HepG2 (cell line): ENCODE results near the gene PTGES. TPM values are rescaled to one million over a fixed set of nuclear protein-coding genes. Genes with fewer than 3 reads are reported as not detected.

ENCODE experiments used
- ATAC-seq: fragments of 200-7000 bp; cut with Tn5 transposase; 3 replicates; pipeline ENCODE4 v1.9.1; 2020; ENCODE audit warnings: mild to moderate bottlenecking, moderate library complexity
- BruUV-seq: library from RNA; stranded (reverse); fragments of 400-500 nt; replicated peaks from 2 replicates; lab custom pipeline; 2021; lab: Mats Ljungman, UMichigan
- CTCF ChIA-PET: fragments of 300-600 bp; formaldehyde crosslinking; extraction: SDS; loops from one replicate; lab custom pipeline; 2021; ENCODE audit warnings: low total read pairs, inconsistent platforms, low intra/inter-chr PET ratio; lab: Yijun Ruan, JAX
- POLR2A ChIA-PET: fragments of 350-600 bp; sonication (Branson Sonifier 250); formaldehyde crosslinking; loops from one replicate; lab custom pipeline; 2020; ENCODE audit warnings: antibody characterized with exemption, inconsistent platforms; lab: Yijun Ruan, JAX
- DNase-seq: peaks from one replicate; pipeline ENCODE4 v3.0.0-alpha.2; 2015; ENCODE audit warnings: low spot score
- FAIRE-seq: peaks from 3 replicates; lab custom pipeline; 2011; peaks lifted over from hg19 to GRCh38; lab: Jason Lieb, UNC
- H2AFZ ChIP-seq: one replicate; pipeline ENCODE4 v1.6.1; 2011; ENCODE audit warnings: low read length, inconsistent platforms
- H3K27ac ChIP-seq: fragments of 300-600 bp; 3 replicates; pipeline ENCODE4 v1.8.0; 2011; ENCODE audit warnings: mixed run types, mild to moderate bottlenecking, mixed read lengths, low read length, inconsistent platforms; ENCODE audit not compliant: insufficient read depth; ENCODE audit errors: extremely low read length
- H3K27me3 ChIP-seq, 2 experiments: fragments of 200-600 bp in 1 of 2; 2 replicates in 1 of 2; 3 replicates in 1 of 2; pipeline versions ENCODE4 v1.6.0 to v1.8.0; 2011; ENCODE audit warnings: low read length in 2 of 2, mild to moderate bottlenecking in 2 of 2, moderate library complexity in 2 of 2, inconsistent platforms in 1 of 2; ENCODE audit not compliant: insufficient read depth in 2 of 2, control insufficient read depth in 1 of 2
- H3K36me3 ChIP-seq, 2 experiments: fragments of 200-600 bp in 1 of 2; replicated peaks in 1 of 2; 2 replicates in 1 of 2; 3 replicates in 1 of 2; pipeline versions ENCODE4 v1.5.1 to v1.8.0; 2011; ENCODE audit warnings: low read length in 2 of 2, inconsistent platforms in 1 of 2; ENCODE audit not compliant: insufficient read depth in 2 of 2, control insufficient read depth in 1 of 2
- H3K4me1 ChIP-seq: 2 replicates; pipeline ENCODE4 v1.5.1; 2012; ENCODE audit warnings: low read length, inconsistent platforms; ENCODE audit not compliant: insufficient read depth
- H3K4me2 ChIP-seq: 2 replicates; pipeline ENCODE4 v1.6.0; 2011; ENCODE audit warnings: low read depth, low read length, inconsistent platforms
- H3K4me3 ChIP-seq, 3 experiments: fragments of 200-600 bp in 1 of 3; sonication (generic), shearing (Covaris generic) in 1 of 3; replicated peaks in 1 of 3; 2 replicates each; pipeline ENCODE4 v1.5.1; 2011 to 2016; ENCODE audit warnings: low read length in 3 of 3, inconsistent platforms in 2 of 3, low read depth in 2 of 3, mild to moderate bottlenecking in 2 of 3, control low read depth in 1 of 3, mixed read lengths in 1 of 3; ENCODE audit not compliant: insufficient read depth in 1 of 3
- H3K79me2 ChIP-seq: one replicate; pipeline ENCODE4 v1.6.1; 2011; ENCODE audit warnings: low read length, inconsistent platforms; ENCODE audit not compliant: insufficient read depth
- H3K9ac ChIP-seq: 2 replicates; pipeline ENCODE4 v1.6.0; 2011; ENCODE audit warnings: mild to moderate bottlenecking, low read depth, low read length, inconsistent platforms; ENCODE audit not compliant: insufficient read depth
- H3K9me3 ChIP-seq: 2 replicates; pipeline ENCODE4 v1.5.1; 2012; ENCODE audit warnings: mild to moderate bottlenecking, low read length
- H4K20me1 ChIP-seq: 2 replicates; pipeline ENCODE4 v1.6.0; 2011; ENCODE audit warnings: inconsistent platforms, mild to moderate bottlenecking, low read length, moderate library complexity; ENCODE audit not compliant: insufficient read depth
- GATAD2A ChIP-seq: IDR thresholded peaks from 2 replicates; pipeline ENCODE4 v1.6.1; 2016
- NR2F2 ChIP-seq: IDR thresholded peaks from 2 replicates; pipeline ENCODE4 v1.6.1; 2012; ENCODE audit warnings: low read depth, inconsistent platforms, borderline replicate concordance
- PAF1 ChIP-seq: IDR thresholded peaks from 2 replicates; pipeline ENCODE4 v1.6.1; 2016; ENCODE audit warnings: missing genetic modification reagents, missing compliant biosample characterization
- STAG1 ChIP-seq: sonication (generic); formaldehyde crosslinking; IDR thresholded peaks from 2 replicates; pipeline ENCODE4 v1.4.0; 2020; ENCODE audit warnings: missing genetic modification reagents
- TOPORS ChIP-seq: sonication (generic); formaldehyde crosslinking; IDR thresholded peaks from 2 replicates; pipeline ENCODE4 v1.8.0; 2023; ENCODE audit warnings: mild to moderate bottlenecking, missing genetic modification reagents
- ZNF121 ChIP-seq: sonication (generic); formaldehyde crosslinking; IDR thresholded peaks from 2 replicates; pipeline ENCODE4 v1.5.0; 2020; ENCODE audit warnings: mild to moderate bottlenecking, missing genetic modification reagents
- ZNF670 ChIP-seq: sonication (generic); formaldehyde crosslinking; IDR thresholded peaks from 2 replicates; pipeline ENCODE4 v1.8.0; 2022; ENCODE audit warnings: mild to moderate bottlenecking, missing genetic modification reagents, borderline replicate concordance
- ZSCAN21 ChIP-seq: sonication (generic); formaldehyde crosslinking; IDR thresholded peaks from 2 replicates; pipeline ENCODE4 v1.8.0; 2022; ENCODE audit warnings: mild to moderate bottlenecking, missing genetic modification reagents, moderate library complexity, borderline replicate concordance
- WGBS: methylation state at CpG from one replicate; pipeline ENCODE4 v1.1.6; 2017; ENCODE audit warnings: low lambda C conversion rate; 5-methylcytosine and 5-hydroxymethylcytosine counted together
- in situ Hi-C: cut with HindIII; loops from 2 replicates; pipeline ENCODE4 v1.10.0; 2017; ENCODE audit warnings: low pct_unique_long_range_greater_than_20kb; ENCODE audit not compliant: extremely low pct_ligation_motif_present
- intact Hi-C: fragments of 100-400 bp; cut with micrococcal nuclease; formaldehyde crosslinking; loops from one replicate; pipeline ENCODE4 v1.10.0; 2022; ENCODE audit not compliant: unreplicated experiment
- polyA plus RNA-seq, 8 experiments: library from polyadenylated mRNA; depleted of rRNA in 3 of 8; stranded (reverse) in 7 of 8; unstranded in 1 of 8; fragments of >200 nt; fragmentation: Illumina TruSeq in 4 of 8; extraction: Trizol in 4 of 8; gene quantifications; 2 replicates each; pipeline versions ENCODE4 v1.2.1 to v1.2.3, GENCODE V29; 2011 to 2016; ENCODE audit warnings: low read depth in 4 of 8, missing spikeins in 1 of 8, mixed read lengths in 1 of 8; ENCODE audit not compliant: insufficient read depth in 1 of 8
- total RNA-seq, 5 experiments: library from RNA; depleted of rRNA; stranded (reverse); fragments of >200 nt; fragmentation: Illumina TruSeq; extraction: Trizol; gene quantifications; 2 replicates each; pipeline ENCODE4 v1.2.3, GENCODE V29; 2016; ENCODE audit warnings: low read depth in 1 of 5
- TF ChIP-seq, protein P1 (sequence below): sonication (generic); IDR thresholded peaks from 2 replicates; pipeline ENCODE4 v1.6.1; 2016; ENCODE audit warnings: low read depth, borderline replicate concordance
- TF ChIP-seq, protein P2 (sequence below): sonication (generic); formaldehyde crosslinking; IDR thresholded peaks from 2 replicates; pipeline ENCODE4 v1.4.0; 2020; ENCODE audit warnings: missing genetic modification reagents
- TF ChIP-seq, protein P3 (sequence below), 2 experiments: sonication (generic) in 1 of 2; formaldehyde crosslinking in 1 of 2; IDR thresholded peaks; 2 replicates each; pipeline versions ENCODE4 v1.5.1 to v1.6.1; 2011 to 2020; ENCODE audit warnings: borderline replicate concordance in 1 of 2, low read depth in 1 of 2, low read length in 1 of 2, mild to moderate bottlenecking in 1 of 2, missing genetic modification reagents in 1 of 2, moderate library complexity in 1 of 2

Gene PTGES
- total and polyA plus RNA-seq, 2 of the 13 experiments (the other 11 are each of a cell fraction or from before 2014, with no cell fraction given): 0.07 TPM; not detected in 1

DNA sequence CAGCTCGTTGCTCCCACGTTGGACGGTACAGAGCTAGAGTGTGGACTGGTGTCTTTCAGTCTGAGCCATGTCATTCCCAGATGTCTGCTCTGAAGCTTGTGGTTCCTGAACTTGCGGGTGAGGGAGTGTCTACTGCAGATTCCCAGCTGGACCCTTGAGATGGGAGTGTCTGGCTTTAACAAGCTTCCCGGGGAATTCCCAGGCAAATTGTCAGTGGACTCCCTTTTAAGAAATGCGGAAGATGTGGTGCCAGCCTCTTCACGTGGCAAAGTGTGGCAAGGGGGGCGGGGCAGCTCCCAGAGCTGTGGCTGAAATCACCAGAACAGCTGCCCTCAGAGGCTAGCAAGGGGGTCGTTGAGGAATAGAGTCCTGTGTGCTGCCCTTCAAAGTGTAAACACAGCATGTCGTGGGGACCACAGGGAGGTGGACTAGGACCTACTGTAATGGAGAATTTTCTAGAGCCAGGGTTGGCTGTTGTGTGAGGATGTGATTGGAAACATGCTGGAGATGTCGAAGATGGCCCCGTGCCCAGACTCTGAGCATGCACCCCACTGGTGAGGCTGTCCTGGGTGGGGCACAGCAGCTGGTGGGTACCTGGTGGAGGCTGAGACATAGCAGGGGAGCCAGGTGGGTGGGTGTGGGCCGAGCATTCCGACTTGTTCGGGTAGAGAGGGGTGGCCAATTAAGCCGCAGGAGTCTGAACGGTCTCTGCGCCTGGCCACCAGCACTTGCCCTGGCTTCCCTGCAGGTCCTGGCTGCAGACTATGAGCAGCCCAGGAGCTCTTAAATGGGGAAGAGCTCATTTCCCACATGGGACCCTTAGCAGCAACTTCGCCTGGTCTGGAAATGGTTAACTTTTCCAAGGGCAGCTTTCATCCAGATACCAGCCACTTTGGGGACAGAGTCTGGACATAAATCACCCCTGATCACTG is 50.0 kb downstream of the PTGES start:
- no TSS peak for BruUV-seq
- no peak for TF ChIP-seq STAG1
- no peak for TF ChIP-seq TOPORS (CRISPR knock-in tag)
- TF ChIP-seq GATAD2A (CRISPR knock-in tag): no peak
- no peak for TF ChIP-seq PAF1 (CRISPR knock-in tag)
- no peak for TF ChIP-seq NR2F2
- TF ChIP-seq ZNF670: no peak
- TF ChIP-seq ZNF121 (CRISPR knock-in tag): no peak
- TF ChIP-seq, protein P1, sequence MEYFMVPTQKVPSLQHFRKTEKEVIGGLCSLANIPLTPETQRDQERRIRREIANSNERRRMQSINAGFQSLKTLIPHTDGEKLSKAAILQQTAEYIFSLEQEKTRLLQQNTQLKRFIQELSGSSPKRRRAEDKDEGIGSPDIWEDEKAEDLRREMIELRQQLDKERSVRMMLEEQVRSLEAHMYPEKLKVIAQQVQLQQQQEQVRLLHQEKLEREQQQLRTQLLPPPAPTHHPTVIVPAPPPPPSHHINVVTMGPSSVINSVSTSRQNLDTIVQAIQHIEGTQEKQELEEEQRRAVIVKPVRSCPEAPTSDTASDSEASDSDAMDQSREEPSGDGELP: no peak
- TF ChIP-seq, protein P2, sequence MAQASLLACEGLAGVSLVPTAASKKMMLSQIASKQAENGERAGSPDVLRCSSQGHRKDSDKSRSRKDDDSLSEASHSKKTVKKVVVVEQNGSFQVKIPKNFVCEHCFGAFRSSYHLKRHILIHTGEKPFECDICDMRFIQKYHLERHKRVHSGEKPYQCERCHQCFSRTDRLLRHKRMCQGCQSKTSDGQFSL (CRISPR knock-in tag): no peak
- no peak for TF ChIP-seq ZSCAN21 (CRISPR knock-in tag)
- TF ChIP-seq, protein P3, sequence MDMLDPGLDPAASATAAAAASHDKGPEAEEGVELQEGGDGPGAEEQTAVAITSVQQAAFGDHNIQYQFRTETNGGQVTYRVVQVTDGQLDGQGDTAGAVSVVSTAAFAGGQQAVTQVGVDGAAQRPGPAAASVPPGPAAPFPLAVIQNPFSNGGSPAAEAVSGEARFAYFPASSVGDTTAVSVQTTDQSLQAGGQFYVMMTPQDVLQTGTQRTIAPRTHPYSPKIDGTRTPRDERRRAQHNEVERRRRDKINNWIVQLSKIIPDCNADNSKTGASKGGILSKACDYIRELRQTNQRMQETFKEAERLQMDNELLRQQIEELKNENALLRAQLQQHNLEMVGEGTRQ (IDR thresholded peaks at IDR 0.05; ENCODE audit: low read depth, low read length): no peak
- TF ChIP-seq, protein P3 (CRISPR knock-in tag; IDR thresholded peaks at IDR 0.05; ENCODE audit: borderline replicate concordance): no peak
- Histone ChIP-seq H3K4me1 (no peaks in the 10 kb centered on the region; the same call in 1 of the 2 replicates), H3K27me3 (peaks cover 9 to 53% of the 10 kb centered on the region in 2 experiments; a peak in 4 of 5 replicates), H3K79me2 (no peaks in the 10 kb centered on the region), H2AFZ (no peak overlapping the region), H4K20me1 (no peaks in the 10 kb centered on the region), H3K4me2 (no peak overlapping the region), H3K9ac (no peak overlapping the region), H3K36me3 (no peaks in the 10 kb centered on the region), H3K27ac (no peak overlapping the region), H3K4me3 (no peak overlapping the region), H3K9me3 (no peaks in the 10 kb centered on the region)
- ATAC-seq (no peak), DNase-seq (no peak), FAIRE-seq (no peak)
- intact Hi-C loops (no loop called here), in situ Hi-C loops (no loop called here)
- CTCF ChIA-PET: no interaction called here
- WGBS: 26% methylated on average over 13 of the region's 19 CpGs
- POLR2A ChIA-PET: no interaction called here
